GM18505 (cell line): Measurements from ENCODE around the gene SDK2.
A peak's percentile ranks its signal among the peaks of the same experiment; 100 is the strongest.

Source experiments
- ATAC-seq: cut with Tn5 transposase; IDR thresholded peaks from one replicate; pipeline ENCODE4 v1.9.1; 2021; ENCODE audit not compliant: unreplicated experiment
- POLR2A ChIP-seq: IDR thresholded peaks from 4 replicates; pipeline ENCODE4 v1.6.1; 2011; ENCODE audit warnings: borderline replicate concordance; ENCODE audit not compliant: insufficient read depth, insufficient read length; ENCODE audit errors: extremely low read depth

The SDK2 gene

DNA sequence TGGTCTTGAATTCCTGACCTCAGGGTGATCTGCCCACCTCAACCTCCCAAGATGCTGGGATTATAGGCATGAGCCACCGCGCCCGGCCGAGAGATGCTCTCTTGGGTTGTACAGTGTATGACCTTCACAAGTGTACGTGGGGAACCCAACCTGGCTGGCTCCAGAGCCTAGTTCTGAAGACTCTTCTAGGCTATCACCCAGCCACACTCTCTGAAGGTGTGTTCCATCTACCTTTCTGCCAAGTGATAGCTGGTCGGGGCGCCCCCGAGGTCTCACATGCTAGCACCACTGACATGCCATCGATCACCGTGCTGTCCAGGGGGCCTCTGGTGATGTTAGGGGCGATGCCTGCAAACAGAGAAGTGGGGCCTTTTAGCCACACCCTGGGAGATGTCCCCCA, 210.7 kb downstream of the SDK2 start:
- no peak for ATAC-seq

DNA sequence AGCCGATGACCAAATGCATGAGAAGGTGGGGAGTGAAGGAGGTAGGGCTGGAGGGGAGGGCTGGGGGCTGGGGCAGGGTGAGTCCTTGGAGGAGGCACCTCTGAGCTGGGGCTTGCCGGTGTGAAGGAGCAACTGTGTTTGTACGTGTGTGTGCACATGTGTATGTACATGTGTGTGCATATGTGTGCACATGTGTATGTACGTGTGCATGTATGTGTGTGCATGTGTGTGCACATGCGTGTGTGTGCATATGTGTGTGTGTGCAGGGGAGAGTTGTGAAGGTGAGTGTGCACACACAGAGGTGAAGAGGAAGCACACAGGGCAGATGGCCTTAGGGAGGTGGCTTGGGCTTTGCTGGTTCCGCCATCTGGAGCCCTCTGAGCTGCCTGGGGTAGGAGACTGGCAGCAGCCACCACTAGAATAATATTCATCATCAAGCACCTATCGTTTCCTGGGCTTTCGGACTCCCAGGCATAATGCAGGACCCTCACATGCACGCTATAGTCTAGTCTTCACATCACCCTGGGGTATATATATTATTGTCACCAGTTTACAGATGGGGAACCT, 211.5 kb downstream of the SDK2 start:
- ATAC-seq: no peak
- TF ChIP-seq POLR2A: no peak

More for the DNA sequence above, 210.7 kb downstream of the SDK2 start:
- no peak for TF ChIP-seq POLR2A

DNA sequence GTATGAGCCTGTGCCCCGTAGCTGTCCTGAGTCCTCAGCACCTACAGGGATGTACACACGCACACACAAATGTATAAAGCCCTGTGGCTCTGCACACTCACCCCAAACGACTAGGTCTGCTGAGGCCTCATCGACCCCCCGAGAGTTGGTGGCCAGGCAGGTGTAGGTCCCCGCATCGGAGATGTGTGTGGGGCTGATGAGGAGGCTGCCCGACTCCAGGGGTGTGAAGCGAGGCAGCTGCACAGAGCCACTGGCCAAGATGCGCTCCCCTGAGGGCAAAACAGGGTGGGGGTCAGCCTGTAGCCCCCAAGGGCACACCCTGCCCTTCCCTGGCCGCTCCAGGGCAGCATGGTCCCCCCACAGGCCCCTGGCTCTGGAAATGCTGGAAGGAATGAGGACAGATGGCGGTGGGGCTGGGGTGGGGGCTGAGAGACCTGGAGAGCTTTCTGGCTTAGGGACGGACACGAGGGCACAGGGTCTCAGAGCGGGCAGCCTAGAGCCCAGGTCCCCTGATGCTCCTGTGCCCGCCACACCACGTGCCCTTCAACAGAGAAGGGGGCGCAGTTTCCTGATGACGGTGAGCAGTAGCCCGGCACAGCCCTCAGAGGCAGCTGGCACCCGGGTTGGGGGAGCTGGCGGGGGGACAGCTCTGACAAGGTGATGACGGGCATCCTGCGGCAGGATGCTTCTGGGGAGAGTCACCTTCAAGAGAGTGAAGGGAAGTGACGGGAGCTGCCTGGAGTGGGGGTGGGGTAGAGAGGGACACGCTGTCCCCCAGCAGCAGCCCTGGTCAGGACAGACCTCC, 212.6 kb downstream of the SDK2 start:
- ATAC-seq: no peak
- no peak for TF ChIP-seq POLR2A

DNA sequence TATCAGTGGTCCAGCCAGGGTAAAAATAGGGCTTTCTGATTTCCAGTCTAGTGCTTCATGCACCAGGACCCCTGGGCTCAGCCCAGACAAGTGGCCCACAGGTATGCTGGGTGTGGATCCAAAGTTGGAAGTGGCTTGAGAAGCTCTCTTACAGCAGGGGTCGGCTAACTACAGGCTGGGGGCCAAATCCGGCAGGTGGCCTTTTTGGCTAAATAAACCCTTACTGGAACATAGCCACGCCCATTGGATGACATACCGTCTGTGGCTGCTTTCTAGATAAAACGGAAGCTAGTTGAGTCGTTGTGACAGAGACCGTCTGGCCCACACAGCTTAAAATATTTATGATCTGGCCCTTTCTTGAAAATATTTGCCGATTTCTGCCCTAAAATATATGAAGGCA, 213.4 kb downstream of the SDK2 start:
- TF ChIP-seq POLR2A: no peak

DNA sequence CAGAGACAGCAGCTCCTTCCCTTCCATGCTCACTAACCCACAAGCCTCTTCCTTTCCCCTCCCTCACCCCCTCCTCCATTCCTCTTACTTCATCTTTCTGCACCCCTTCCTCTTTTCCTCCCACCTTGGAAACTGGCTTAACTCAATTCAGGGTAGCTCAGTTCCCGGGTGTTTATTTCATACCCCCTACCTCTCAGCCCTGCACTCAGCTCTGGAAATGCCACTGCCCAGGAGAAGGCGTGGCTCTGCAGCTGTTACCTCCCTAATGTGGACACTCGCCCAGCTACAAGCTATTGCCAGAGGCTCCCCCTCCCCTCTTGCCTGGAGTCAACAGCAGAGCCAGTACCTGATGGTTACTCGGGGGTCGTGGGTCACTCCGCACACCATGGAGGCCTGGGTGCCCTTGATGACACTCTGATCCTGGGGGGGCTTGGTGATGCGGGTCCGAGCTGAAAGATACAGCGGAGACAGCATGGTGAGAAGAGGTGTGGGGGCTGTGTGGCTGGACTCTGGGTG, 214.0 kb downstream of the SDK2 start:
- no peak for ATAC-seq
- TF ChIP-seq POLR2A: no peak

More for the DNA sequence above, 213.4 kb downstream of the SDK2 start:
- ATAC-seq: no peak

DNA sequence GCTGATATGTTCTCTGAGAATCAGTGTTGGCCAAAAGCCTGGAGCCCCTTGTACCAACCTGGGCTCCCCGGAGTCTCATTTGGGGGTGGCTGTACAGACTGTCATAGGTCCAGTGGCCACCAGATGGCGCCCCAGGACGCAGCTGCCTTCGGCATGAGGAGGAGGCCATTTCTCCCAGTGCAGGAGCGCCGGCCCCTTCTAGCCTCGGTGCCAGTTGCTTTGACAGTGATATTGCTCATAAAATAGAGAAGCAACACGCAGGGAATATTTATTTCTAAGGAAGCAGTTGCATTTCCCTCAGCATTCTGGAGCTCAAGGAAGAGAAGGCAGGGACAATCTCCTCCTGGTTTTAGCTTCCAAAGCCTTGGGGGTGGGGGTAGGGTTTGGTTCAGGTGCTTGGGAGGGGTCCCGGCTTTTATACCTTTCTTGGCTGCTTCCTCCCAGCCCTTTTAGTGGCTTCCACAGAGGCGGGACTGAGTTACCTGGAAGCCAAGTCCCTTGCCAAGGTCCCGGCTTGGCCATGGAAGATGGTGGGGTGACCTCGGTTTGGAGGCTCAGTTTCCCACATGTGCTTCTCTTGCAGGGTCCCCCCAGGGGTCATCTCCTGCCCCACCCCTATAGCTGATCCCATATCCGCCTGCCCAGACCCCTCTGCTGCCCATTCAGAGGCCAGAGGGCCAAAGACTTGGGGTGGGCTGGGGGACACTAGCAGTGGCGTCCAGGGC, 214.6 kb downstream of the SDK2 start:
- TF ChIP-seq POLR2A: no peak
- ATAC-seq: peak; percentile 88

DNA sequence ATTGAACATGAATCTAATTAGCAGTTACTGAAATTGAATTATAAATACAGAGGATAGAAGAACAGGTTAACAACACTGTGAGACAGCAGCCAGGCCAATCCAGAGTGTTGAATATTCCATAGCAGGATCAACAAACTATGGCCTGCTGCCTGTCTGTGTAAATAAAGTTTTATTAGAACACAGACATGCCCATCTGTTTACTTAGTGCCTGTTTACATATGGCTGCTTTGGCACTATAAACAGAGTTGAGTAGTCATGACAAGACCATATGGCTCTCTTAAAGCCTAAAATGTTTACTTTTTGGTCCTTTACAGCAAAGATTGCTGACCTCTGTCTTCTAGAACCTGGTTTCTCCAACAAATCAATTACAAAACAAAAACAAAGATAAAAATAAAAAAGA, 217.0 kb downstream of the SDK2 start:
- no peak for ATAC-seq
- no peak for TF ChIP-seq POLR2A

DNA sequence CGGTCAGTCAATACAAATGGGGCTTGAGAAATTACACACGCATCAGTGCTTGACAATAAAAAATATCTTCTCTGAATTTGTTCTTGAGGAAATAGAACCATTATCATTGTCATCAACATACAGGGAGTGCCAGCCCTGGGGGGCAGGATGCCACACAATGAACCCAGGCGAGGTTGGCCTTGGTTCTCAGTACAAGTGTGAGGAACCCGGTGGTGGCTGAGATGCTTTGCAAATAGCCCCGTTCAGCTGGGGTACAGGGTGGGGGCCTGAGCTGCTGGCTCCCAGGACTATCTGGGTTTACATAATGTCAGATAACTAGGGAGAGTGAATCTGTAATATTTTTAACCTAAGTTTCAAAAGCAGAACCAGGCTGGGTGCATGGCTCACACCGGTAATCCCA, 219.7 kb downstream of the SDK2 start:
- no peak for ATAC-seq
- TF ChIP-seq POLR2A: no peak

DNA sequence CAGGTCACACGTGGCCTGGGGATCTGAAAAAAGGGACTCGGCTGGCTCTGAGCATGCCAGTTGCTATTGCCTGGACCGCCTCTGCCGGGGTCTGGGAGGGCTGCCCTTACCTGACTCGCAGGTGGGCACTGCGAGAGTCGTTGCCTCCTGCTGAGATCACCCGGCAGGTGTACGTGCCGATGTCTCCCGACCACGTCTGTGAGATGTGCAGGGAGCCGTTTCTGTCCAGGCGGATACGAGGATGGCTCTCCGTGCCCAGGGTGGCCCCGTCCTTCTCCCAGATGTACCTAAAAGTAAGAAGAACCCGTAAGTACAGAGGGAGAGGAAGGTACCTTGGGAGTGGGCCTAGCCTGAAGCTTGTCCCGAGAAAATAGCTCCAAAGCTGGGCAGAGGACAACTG, 220.4 kb downstream of the SDK2 start:
- TF ChIP-seq POLR2A: no peak
- no peak for ATAC-seq

DNA sequence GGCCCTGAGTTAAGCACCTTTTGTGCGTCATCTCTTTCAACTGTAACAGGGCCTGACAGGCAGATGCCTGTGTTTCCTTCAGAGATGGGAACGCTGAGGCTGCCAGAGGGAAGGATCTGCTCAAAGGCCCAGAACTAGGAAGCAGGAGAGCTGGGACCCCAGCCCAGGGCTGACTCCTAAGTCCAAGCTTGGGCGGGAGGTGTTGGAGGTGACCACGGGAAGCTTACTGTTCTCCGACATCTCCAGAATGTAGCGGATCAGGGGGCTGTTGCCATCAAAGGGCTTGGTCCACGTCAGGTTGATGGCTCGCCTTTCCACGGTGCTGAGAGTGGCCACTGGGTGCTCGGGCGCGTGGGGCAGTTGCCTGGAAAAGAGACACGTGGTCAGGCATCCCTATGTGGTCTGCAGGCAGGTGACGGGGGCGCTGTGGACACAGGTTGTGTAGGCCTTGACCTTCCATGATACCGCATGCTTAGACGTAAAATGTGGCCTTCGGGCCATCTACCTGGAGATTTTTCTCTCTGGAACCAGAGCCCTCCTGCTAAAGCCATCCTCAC, 221.0 kb downstream of the SDK2 start:
- ATAC-seq: no peak
- no peak for TF ChIP-seq POLR2A

DNA sequence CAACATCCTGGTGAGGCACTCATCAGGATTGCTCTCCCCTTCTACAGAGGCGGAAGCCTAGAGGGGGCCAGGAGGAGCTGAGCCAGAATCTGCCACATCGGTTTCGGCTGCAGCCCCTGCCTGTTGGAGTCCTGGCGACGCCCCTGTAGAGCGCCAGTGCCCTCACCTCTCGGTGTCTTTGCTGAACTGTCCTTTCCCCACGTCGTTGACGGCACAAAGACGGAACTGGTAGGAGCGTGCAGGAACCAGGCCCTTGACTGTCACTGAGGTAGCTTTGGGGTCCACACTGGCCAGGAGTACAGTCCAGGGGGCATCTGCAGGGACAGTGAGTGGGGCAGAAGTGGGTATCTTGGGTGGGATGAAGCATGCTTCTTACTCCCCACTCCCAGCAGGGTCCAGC, 222.1 kb downstream of the SDK2 start:
- ATAC-seq: no peak
- no peak for TF ChIP-seq POLR2A

DNA sequence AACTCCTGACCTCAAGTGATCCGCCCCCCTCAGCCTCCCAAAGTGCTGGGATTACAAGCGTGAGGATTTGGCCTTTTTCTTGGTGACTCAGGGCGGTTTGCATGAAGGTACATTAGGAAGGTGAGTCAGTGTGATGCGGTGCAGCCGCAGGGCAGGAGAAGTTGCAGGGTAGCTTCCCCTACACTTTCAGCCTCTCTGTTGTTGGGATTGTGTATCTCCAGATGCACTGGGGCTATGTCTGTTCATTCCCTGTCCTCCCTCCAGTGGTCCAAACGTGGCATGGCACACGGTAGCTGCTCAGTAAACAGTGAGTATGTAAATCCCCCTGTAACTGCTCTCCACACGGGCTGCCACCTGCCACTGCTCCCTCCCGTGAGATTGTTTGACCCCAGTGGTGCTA, 223.3 kb downstream of the SDK2 start:
- no peak for ATAC-seq
- no peak for TF ChIP-seq POLR2A

DNA sequence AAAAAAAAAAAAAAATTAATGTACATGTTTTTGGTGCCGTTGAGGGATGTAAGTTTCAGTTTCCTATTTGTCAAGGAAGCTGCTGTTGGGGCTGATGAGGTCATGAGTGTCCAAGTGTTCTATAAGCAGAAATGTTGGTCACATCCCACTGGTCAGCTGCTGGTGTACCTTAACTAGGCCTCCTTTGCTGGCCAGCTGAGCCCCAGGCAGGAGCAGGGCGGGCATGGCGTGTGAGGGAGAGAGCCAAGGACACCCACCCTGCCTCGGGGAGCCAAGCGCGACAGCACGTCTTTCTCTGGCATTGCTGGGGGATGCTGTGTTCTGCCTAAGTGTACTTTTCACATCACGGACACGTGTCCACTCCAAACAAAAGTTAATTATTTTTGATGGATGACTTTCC, 224.4 kb downstream of the SDK2 start:
- no peak for ATAC-seq

More for the DNA sequence above, 224.4 kb downstream of the SDK2 start:
- TF ChIP-seq POLR2A: no peak
